ENCODE results near the gene SLC1A3.

Gene SLC1A3

GRCh38 chr5:36666274-36666673 lies 59.9 kb downstream of the SLC1A3 start:
- ChIA-PET POLR2A (ENCODE audit: low non-redundant PET) (no interaction called here), CTCF (no interaction called here)
- no peak for DNase-seq (ENCODE audit: low spot score)
- no peak for TF ChIP-seq CTCF (conservative IDR thresholded peaks at IDR 0.05; ENCODE audit: low read depth)
- H3K27ac ChIP-seq = no peak overlapping the region

- ChIA-PET POLR2A (ENCODE audit: low non-redundant PET) (no interaction called here), CTCF (no interaction called here)
- no peak for DNase-seq (ENCODE audit: low spot score)
- H3K27ac ChIP-seq = no peak overlapping the region
- no peak for TF ChIP-seq CTCF (conservative IDR thresholded peaks at IDR 0.05; ENCODE audit: low read depth)
These were observed 60.6 kb downstream of the SLC1A3 start for GRCh38 chr5:36666986-36667385.

- ChIA-PET CTCF (no interaction called here), POLR2A (ENCODE audit: low non-redundant PET) (no interaction called here)
- TF ChIP-seq CTCF (conservative IDR thresholded peaks at IDR 0.05; ENCODE audit: low read depth) = no peak
- DNase-seq (ENCODE audit: low spot score) = no peak
- H3K27ac ChIP-seq = no peak overlapping the region
These were observed 61.4 kb downstream of the SLC1A3 start for GRCh38 chr5:36667824-36668223.

GRCh38 chr5:36669015-36669651 lies 62.7 kb downstream of the SLC1A3 start:
- no peak overlapping the region for H3K27ac ChIP-seq
- TF ChIP-seq CTCF (conservative IDR thresholded peaks at IDR 0.05; ENCODE audit: low read depth) = no peak
- ChIA-PET POLR2A (ENCODE audit: low non-redundant PET) (no interaction called here), CTCF (no interaction called here)
- no peak for DNase-seq (ENCODE audit: low spot score)

GRCh38 chr5:36670548-36670947 lies 64.1 kb downstream of the SLC1A3 start:
- POLR2A ChIA-PET (ENCODE audit: low non-redundant PET) = no interaction called here
- CTCF ChIA-PET = no interaction called here
- DNase-seq (ENCODE audit: low spot score) = no peak
- no peak overlapping the region for H3K27ac ChIP-seq
- TF ChIP-seq CTCF (conservative IDR thresholded peaks at IDR 0.05; ENCODE audit: low read depth) = no peak

- no peak overlapping the region for H3K27ac ChIP-seq
- TF ChIP-seq CTCF (conservative IDR thresholded peaks at IDR 0.05; ENCODE audit: low read depth) = no peak
- POLR2A ChIA-PET (ENCODE audit: low non-redundant PET) = no interaction called here
- CTCF ChIA-PET = interaction anchor here (0.7 kb wide), 1 partner anchor 192 kb away, joined by 4 read pairs; no protein-coding TSS in a partner anchor
- DNase-seq (ENCODE audit: low spot score) = no peak
These were observed 68.9 kb downstream of the SLC1A3 start for GRCh38 chr5:36675282-36675681.
